ENCODE results near the gene PRKN.

GRCh38 chr6:161414180-161414579 lies 1313.4 kb downstream of the PRKN start:
- TF ChIP-seq CTCF (conservative IDR thresholded peaks at IDR 0.05) (no peak), ZFX (IDR thresholded peaks at IDR 0.05) (no peak)

Data from C4-2B (cell line).